ENCODE measurements around the gene ZNF654.

GRCh38 chr3:88114878-88115549 is 56.0 kb downstream of the ZNF654 start:
- TF ChIP-seq CTCF (IDR thresholded peaks at IDR 0.05; ENCODE audit: insufficient read depth, low read length) (no peak), POLR2AphosphoS5 (IDR thresholded peaks at IDR 0.05; ENCODE audit: low read depth) (no peak), REST (IDR thresholded peaks at IDR 0.05; ENCODE audit: insufficient replicate concordance, low read depth) (no peak), SPI1 (IDR thresholded peaks at IDR 0.05; ENCODE audit: borderline replicate concordance, low read depth) (no peak)
